Skin epidermis (tissue), 12 donors: ENCODE results near the gene ZNF273.
"Not testable (repeated sequence)": the region's sequence is repeated elsewhere in the genome, so short reads cannot be mapped to it uniquely, and the experiment has no call there.

ENCODE experiments used
- H3K27ac ChIP-seq, 21 experiments: fragments of 200-600 bp; sonication (generic) in 11 of 21; one replicate each; pipeline ENCODE4 v1.5.0; 2020; ENCODE audit warnings: mild to moderate bottlenecking in 3 of 21, inconsistent platforms in 2 of 21, moderate library complexity in 2 of 21
- H3K4me3 ChIP-seq, 7 experiments: fragments of 200-600 bp; sonication (generic) in 2 of 7; one replicate each; pipeline ENCODE4 v1.5.0; 2020; ENCODE audit warnings: inconsistent platforms in 2 of 7, mild to moderate bottlenecking in 2 of 7, moderate library complexity in 1 of 7

The ZNF273 gene

DNA sequence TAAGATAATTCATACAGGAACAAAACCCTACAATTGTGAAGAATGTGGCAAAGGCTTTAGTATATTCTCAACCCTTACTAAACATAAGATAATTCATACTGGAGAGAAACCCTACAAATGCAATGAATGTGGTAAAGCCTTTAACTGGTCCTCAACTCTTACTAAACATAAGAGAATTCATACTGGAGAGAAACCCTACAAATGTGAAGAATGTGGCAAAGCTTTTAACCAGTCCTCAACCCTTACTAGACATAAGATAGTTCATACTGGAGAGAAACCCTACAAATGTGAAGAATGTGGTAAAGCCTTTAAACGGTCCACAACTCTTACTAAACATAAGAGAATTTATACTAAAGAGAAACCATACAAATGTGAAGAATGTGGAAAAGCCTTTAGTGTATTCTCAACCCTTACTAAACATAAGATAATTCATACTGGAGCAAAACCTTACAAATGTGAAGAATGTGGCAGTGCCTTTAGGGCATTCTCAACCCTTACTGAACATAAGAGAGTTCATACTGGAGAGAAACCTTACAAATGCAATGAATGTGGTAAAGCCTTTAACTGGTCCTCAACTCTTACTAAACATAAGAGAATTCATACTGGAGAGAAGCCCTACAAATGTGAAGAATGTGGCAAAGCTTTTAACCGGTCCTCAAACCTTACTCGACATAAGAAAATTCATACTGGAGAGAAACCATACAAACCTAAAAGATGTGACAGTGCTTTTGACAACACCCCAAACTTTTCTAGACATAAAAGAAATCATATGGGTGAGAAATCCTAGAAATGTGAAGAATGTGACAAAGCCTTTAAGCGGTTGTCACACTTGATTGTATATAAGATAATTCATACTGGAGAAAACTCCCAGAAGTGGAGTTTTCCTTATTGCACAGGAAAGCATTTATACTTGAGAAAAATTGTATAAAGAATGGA lies 25.4 kb downstream of the ZNF273 start:
- H3K27ac ChIP-seq, H3K4me3 ChIP-seq: not testable (repeated sequence)

DNA sequence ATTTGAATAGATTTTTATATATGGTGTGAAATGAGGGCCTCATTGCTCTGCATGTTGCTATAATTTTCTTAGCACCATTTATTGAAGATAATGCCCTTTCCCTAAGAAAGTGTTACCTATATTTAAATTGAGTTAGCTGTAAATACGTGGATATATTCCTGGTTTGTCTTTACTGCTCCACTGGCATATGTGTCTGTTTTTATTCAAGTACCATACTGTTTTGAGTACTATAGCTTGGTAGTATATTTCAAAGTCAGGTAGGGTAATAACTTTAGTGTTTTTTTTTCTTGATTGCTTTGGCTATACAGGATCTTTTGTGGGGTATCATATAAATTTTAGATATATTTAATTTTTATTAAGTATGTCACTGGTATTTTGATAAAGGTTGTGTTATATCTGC lies 31.4 kb downstream of the ZNF273 start:
- H3K27ac ChIP-seq, result no peak overlapping the region
- no peak overlapping the region for H3K4me3 ChIP-seq

DNA sequence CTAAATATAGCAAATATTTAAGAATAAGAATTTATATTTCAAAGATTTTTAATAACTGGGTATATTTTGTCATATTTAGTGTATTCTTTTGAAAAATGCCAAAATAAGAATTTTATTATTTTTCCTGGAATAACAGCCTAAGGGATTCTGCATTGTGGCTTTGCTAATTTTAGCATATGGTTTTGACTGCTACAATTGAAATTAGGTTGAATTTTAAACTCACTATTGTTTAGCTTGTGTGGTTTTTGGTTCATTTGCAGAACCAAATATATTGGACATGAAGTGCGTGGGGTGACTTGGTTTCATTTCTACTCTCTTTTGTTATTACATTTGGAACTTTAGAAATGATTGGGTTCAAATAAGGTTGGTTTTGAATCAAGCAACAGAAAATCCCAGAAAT lies 35.5 kb downstream of the ZNF273 start:
- no peak overlapping the region for H3K4me3 ChIP-seq
- H3K27ac ChIP-seq, result no peak overlapping the region

DNA sequence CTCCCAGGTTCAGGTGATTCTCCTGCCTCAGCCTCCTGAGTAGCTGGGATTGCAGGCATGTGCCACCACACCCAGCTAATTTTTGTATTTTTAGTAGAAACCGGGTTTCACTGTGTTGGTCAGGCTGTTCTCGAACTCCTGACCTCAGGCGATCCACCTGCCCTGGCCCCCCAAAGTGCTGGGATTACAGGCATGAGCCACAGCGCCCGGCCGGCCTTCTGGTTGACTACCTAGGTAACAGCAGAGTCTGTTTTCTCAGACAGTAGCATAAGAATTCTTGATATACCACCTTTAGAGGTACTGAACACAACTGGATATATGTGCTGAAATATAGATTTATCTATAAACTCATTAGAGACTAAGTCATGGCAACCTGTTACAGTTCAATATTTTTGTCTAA lies 36.9 kb downstream of the ZNF273 start:
- H3K4me3 ChIP-seq, H3K27ac ChIP-seq: not testable (repeated sequence)

DNA sequence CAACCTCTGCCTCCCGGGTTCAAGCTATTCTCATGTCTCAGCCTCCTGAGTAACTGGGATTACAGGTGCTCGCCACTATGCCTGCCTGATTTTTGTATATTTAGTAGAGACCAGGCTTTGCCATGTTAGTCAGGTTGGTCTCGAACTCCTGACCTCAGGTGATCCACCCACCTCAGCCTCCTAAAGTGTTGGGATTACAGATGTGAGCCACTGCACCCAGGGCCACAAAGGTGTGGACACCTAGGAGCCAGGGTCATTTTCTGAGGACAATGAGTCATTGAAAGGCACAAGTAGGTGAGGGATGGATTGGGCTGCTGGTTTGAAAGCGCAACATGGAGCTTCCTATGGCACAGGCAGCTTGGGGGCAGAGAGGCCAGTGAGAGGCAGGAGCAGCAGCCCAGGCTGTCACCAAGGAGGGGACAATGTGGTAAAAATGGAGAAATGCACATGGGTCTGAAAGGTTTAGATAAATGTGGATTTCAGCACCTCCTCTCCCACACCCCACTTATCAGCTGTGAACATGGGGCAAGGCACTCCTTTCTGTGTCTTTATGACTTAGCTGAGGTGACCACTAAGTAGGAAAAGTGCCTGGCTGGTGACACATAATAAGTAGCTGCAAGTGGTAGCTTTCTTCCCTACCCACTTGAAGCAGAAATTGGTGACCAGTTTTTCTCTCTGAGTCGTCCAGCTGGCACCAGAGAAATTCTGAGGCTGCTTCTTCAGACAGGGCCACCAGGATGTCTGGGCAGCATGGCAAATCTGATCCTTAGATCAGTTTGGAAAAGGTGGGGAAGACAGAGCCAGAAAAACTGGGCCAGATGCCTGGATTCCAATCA lies 41.8 kb downstream of the ZNF273 start:
- peak overlapping the region in 1 of 21 experiments; percentile 9 for H3K27ac ChIP-seq
- H3K4me3 ChIP-seq, result not testable (repeated sequence)

- H3K27ac ChIP-seq, result peak overlapping the region in 1 of 21 experiments; percentile 9
- no peak overlapping the region for H3K4me3 ChIP-seq
These were observed 42.6 kb downstream of the ZNF273 start for GRCh38 chr7:64945503-64946175.

GRCh38 chr7:64946772-64947171 lies 43.7 kb downstream of the ZNF273 start:
- peak overlapping the region in 3 of 7 experiments; percentile 15 to 45 (median 37) for H3K4me3 ChIP-seq
- peak overlapping the region in 10 of 21 experiments; percentile 4 to 83 (median 64) for H3K27ac ChIP-seq

DNA sequence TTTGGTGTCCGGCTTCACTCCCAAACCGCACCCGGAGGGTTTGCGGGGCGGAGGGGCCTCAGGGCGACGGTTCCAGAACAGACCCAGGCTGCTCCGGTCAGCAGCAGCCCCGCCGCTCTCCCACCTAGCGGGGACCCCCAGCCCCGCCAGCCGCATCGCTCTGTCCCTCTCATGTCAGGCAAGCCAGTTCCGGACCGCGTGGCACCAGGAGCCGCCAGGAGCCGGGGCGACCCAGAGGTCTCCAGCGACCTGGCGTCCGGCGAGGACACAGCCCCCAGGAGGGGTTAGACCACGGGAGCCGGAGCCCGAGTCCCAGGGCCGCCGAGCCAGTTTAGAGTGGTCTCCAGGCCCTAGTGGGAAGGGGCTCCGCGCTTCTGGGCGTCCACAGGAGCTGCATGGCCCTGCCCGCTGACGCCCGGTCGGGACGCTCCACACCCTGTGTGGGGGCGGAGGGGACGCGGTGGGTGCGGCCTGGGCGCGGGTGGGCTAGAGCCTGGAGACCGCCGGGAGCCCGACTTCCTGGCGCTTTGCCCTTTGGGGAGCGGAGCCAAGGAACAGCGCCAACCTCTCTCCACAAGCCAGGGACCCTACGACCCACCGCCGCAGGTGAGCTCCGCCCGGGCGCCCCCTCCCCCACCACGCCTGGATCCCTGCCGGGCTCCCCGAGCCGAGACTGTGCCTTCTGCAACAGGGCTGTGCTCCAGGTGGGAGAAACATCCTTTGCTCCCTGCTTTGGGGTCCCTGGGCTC lies 44.4 kb downstream of the ZNF273 start:
- peak overlapping the region in 17 of 21 experiments; percentile 4 to 83 (median 59) for H3K27ac ChIP-seq
- peak overlapping the region; percentile 11 to 45 (median 22) for H3K4me3 ChIP-seq

GRCh38 chr7:64948774-64949173 lies 45.7 kb downstream of the ZNF273 start:
- H3K27ac ChIP-seq, result peak overlapping the region in 2 of 21 experiments; percentile 26 to 41
- H3K4me3 ChIP-seq, result not testable (repeated sequence)

- not testable (repeated sequence) for H3K27ac ChIP-seq, H3K4me3 ChIP-seq
These were observed 47.6 kb downstream of the ZNF273 start for GRCh38 chr7:64950673-64951072.

DNA sequence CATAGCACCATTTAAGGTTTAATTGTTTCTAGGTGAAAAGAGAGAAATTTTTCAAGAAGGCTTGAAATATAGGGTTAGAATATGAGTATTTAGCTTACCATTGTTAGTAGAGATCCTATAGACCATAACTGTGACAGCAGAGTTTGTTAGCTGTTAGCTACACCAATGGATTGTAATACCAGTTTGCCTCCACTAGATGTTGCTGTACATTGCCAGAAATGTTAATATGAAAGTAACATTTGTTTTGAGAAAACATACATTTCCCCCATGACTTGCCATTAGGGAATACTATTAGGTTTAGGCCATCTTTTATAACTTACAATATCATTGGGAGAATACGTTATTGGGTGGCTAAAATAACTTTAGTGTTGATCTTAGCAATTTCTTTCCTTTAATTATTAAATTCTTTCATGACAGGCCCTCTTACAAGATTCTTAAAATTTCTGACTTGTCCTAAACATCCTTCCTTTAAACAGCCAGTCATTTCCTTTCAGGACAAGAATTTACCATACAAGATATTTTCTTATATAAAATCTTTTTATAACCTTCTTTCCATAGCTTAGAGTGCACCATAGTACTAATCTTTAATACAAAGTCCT lies 48.3 kb downstream of the ZNF273 start:
- Histone ChIP-seq H3K27ac (no peak overlapping the region), H3K4me3 (no peak overlapping the region)

- no peak overlapping the region for H3K27ac ChIP-seq
These were observed 56.1 kb downstream of the ZNF273 start for GRCh38 chr7:64959072-64959747.

GRCh38 chr7:64965594-64965993 lies 62.5 kb downstream of the ZNF273 start:
- Histone ChIP-seq H3K27ac (no peak overlapping the region), H3K4me3 (no peak overlapping the region)

More at GRCh38 chr7:64959072-64959747, 56.1 kb downstream of the ZNF273 start:
- H3K4me3 ChIP-seq, result no peak overlapping the region

- Histone ChIP-seq H3K4me3 (no peak overlapping the region), H3K27ac (no peak overlapping the region)
These were observed 75.6 kb downstream of the ZNF273 start for GRCh38 chr7:64978497-64979203.
